K562 (cell line): ENCODE measurements around the gene RPS28. TPM values are rescaled to one million over a fixed set of nuclear protein-coding genes. Genes with fewer than 3 reads are reported as not detected.

ENCODE experiments used
- CUX1 ChIP-seq: fragments of 200-800 bp; sonication (Bioruptor generic); IDR thresholded peaks from 2 replicates; pipeline ENCODE4 v1.6.1; 2016; ENCODE audit warnings: missing genetic modification characterization, missing compliant biosample characterization
- ELF4 ChIP-seq: fragments of 450-650 bp; formaldehyde crosslinking; IDR thresholded peaks from 2 replicates; pipeline ENCODE4 v1.4.0; 2022; ENCODE audit warnings: missing genetic modification characterization
- ELK3 ChIP-seq: fragments of 450-650 bp; formaldehyde crosslinking; IDR thresholded peaks from 2 replicates; pipeline ENCODE4 v1.4.0; 2020; ENCODE audit warnings: mild to moderate bottlenecking
- NONO ChIP-seq, 2 experiments: fragments of 200-400 bp in 1 of 2; fragments of 450-650 bp in 1 of 2; formaldehyde crosslinking in 1 of 2; IDR thresholded peaks; 2 replicates each; pipeline ENCODE4 v1.6.1; 2017; ENCODE audit warnings: low read depth in 2 of 2, mild to moderate bottlenecking in 2 of 2, moderate library complexity in 2 of 2, low read length in 1 of 2
- PPARD ChIP-seq: fragments of 250-450 bp; sonication (Bioruptor Pico); IDR thresholded peaks from 2 replicates; pipeline ENCODE4 v1.8.0; 2022; ENCODE audit warnings: inconsistent platforms, mild to moderate bottlenecking, moderate library complexity
- PTRF ChIP-seq: fragments of 450-650 bp; IDR thresholded peaks from 2 replicates; pipeline ENCODE4 v1.6.1; 2016; ENCODE audit warnings: mild to moderate bottlenecking, missing genetic modification characterization, missing compliant biosample characterization
- SOX6 ChIP-seq: fragments of 450-650 bp; IDR thresholded peaks from 2 replicates; pipeline ENCODE4 v1.6.1; 2014; ENCODE audit warnings: mild to moderate bottlenecking
- TCF7L2 ChIP-seq: fragments of 150-350 bp; IDR thresholded peaks from 2 replicates; pipeline ENCODE4 v1.6.1; 2016; ENCODE audit warnings: low read depth, mild to moderate bottlenecking, low read length, moderate library complexity
- USF1 ChIP-seq: sonication (generic); formaldehyde crosslinking; IDR thresholded peaks from 2 replicates; pipeline ENCODE4 v1.9.0; 2022; ENCODE audit warnings: mild to moderate bottlenecking, missing genetic modification reagents
- ZBTB1 ChIP-seq: sonication (generic); formaldehyde crosslinking; IDR thresholded peaks from 2 replicates; pipeline ENCODE4 v1.8.1; 2023; ENCODE audit warnings: missing genetic modification reagents, low read depth, mild to moderate bottlenecking, borderline replicate concordance
- ZBTB12 ChIP-seq: fragments of 250-450 bp; sonication (Bioruptor Pico); IDR thresholded peaks from 2 replicates; pipeline ENCODE4 v1.4.0; 2020
- ZNF561 ChIP-seq: fragments of 450-650 bp; formaldehyde crosslinking; conservative IDR thresholded peaks from 2 replicates; pipeline ENCODE4 v1.4.0; 2020; ENCODE audit warnings: mild to moderate bottlenecking, moderate library complexity
- ZNF592 ChIP-seq: fragments of 450-650 bp; IDR thresholded peaks from 2 replicates; pipeline ENCODE4 v1.6.1; 2017; ENCODE audit warnings: antibody characterized with exemption, mild to moderate bottlenecking
- ZNF75A ChIP-seq: fragments of 450-650 bp; formaldehyde crosslinking; IDR thresholded peaks from 2 replicates; pipeline ENCODE4 v1.4.0; 2020; ENCODE audit warnings: mild to moderate bottlenecking
- polyA plus RNA-seq, 8 experiments: library from polyadenylated mRNA; depleted of rRNA in 4 of 8; stranded (reverse) in 5 of 8; unstranded in 3 of 8; fragments of >200 nt; fragmentation: Nextera tagmentation in 2 of 8; fragmentation: Illumina TruSeq in 1 of 8; extraction: Ambion mirVana in 2 of 8; extraction: Trizol in 1 of 8; gene quantifications; 2 replicates each; pipeline versions ENCODE4 v1.2.1 to v1.2.3, GENCODE V29; 2011 to 2014; ENCODE audit warnings: inconsistent platforms in 1 of 8, missing spikeins in 1 of 8
- total RNA-seq, 7 experiments: library from RNA; depleted of rRNA in 6 of 7; stranded (reverse); fragments of >200 nt in 6 of 7; fragmentation: Illumina TruSeq in 2 of 7; extraction: Trizol in 2 of 7; gene quantifications; 2 replicates each; pipeline versions ENCODE4 v1.2.1 to v1.2.3, GENCODE V29; 2011 to 2021; ENCODE audit warnings: low replicate concordance in 1 of 7

The RPS28 gene
- total and polyA plus RNA-seq, 9 of the 15 experiments (the other 6 are each of a cell fraction or from before 2014, with no cell fraction given), result 165 to 2,827 (median 1,303) TPM

GRCh38 chr19:8321067-8321985 lies at the start of gene RPS28, which contains the start of gene NDUFA7 (continued):
- peak; percentile 94 for TF ChIP-seq ZBTB12 (CRISPR knock-in tag)
- TF ChIP-seq NONO (IDR thresholded peaks at IDR 0.05; ENCODE audit: low read depth in 2 of 2, low read length in 1 of 2), result peak in 1 of 2 experiments; percentile 86; a peak in 1 of 4 replicates
- TF ChIP-seq SOX6, result no peak
- no peak for TF ChIP-seq ZNF561
- no peak for TF ChIP-seq ELF4 (CRISPR knock-in tag)
- TF ChIP-seq ZNF592, result no peak
- no peak for TF ChIP-seq ZNF75A (CRISPR knock-in tag)
- no peak for TF ChIP-seq TCF7L2
- TF ChIP-seq PTRF (tag), result no peak
- TF ChIP-seq PPARD (CRISPR knock-in tag), result no peak
- no peak for TF ChIP-seq ELK3 (CRISPR knock-in tag)
- peak; percentile 96 for TF ChIP-seq USF1 (CRISPR knock-in tag)
- TF ChIP-seq ZBTB1 (CRISPR knock-in tag), result 0 out of 2 replicates have a peak, but pooled peaks have one; percentile 14
- TF ChIP-seq CUX1 (CRISPR knock-in tag), result no peak
